Glutamatergic neuron (in vitro differentiated cells): Measurements from ENCODE around the gene ABI3. TPM values are rescaled to one million over a fixed set of nuclear protein-coding genes. Genes with fewer than 3 reads are reported as not detected.

ENCODE experiments used
- DNase-seq: peaks from one replicate; pipeline ENCODE4 v3.0.0; 2022
- H3K27ac Mint-ChIP-seq: one replicate; pipeline ENCODE4 v1.8.0; 2020; ENCODE audit warnings: mild to moderate bottlenecking, mixed read lengths, inconsistent platforms; ENCODE audit not compliant: unreplicated experiment
- H3K27me3 Mint-ChIP-seq: one replicate; pipeline ENCODE4 v1.8.0; 2020; ENCODE audit warnings: mild to moderate bottlenecking, moderate library complexity, mixed read lengths, inconsistent platforms; ENCODE audit not compliant: unreplicated experiment
- H3K36me3 Mint-ChIP-seq: one replicate; pipeline ENCODE4 v1.8.0; 2020; ENCODE audit warnings: mild to moderate bottlenecking, mixed read lengths, inconsistent platforms; ENCODE audit not compliant: unreplicated experiment
- H3K4me1 Mint-ChIP-seq: one replicate; pipeline ENCODE4 v1.8.0; 2020; ENCODE audit warnings: mild to moderate bottlenecking, low read depth, mixed read lengths, inconsistent platforms; ENCODE audit not compliant: unreplicated experiment
- H3K4me3 Mint-ChIP-seq: one replicate; pipeline ENCODE4 v1.8.0; 2020; ENCODE audit warnings: mild to moderate bottlenecking, mixed read lengths, inconsistent platforms; ENCODE audit not compliant: unreplicated experiment
- H3K9me3 Mint-ChIP-seq: one replicate; pipeline ENCODE4 v1.8.0; 2020; ENCODE audit warnings: mild to moderate bottlenecking, moderate library complexity, mixed read lengths, inconsistent platforms; ENCODE audit not compliant: unreplicated experiment
- CTCF ChIP-seq: fragments of 200-600 bp; sonication (generic); IDR thresholded peaks from one replicate; pipeline ENCODE4 v1.5.0; 2021; ENCODE audit not compliant: partially characterized antibody, unreplicated experiment
- total RNA-seq: library from RNA; stranded (reverse); fragmentation: NEBNext Ultra II Directional; extraction: Animal tissue kit (Norgen Biotek cat#: 25700); gene quantifications from one replicate; pipeline ENCODE4 v1.2.1, GENCODE V29; 2021; ENCODE audit not compliant: unreplicated experiment

ABI3 gene
- total RNA-seq, 1 donor from 2014 or later: not detected

- H3K27ac Mint-ChIP-seq: no peak overlapping the region
- H3K4me3 Mint-ChIP-seq: no peak overlapping the region
- no peaks in the 10 kb centered on the region for H3K4me1 Mint-ChIP-seq
- no peak for TF ChIP-seq CTCF
- H3K9me3 Mint-ChIP-seq: no peaks in the 10 kb centered on the region
- no peak for DNase-seq
- peaks cover 3% of the 10 kb centered on the region for H3K27me3 Mint-ChIP-seq
- no peaks in the 10 kb centered on the region for H3K36me3 Mint-ChIP-seq
Observed at GRCh38 chr17:49242813-49243212, 32.3 kb downstream of the ABI3 start.

GRCh38 chr17:49244839-49245238, 34.3 kb downstream of the ABI3 start:
- Mint-ChIP-seq H3K4me1 (no peaks in the 10 kb centered on the region), H3K36me3 (no peaks in the 10 kb centered on the region), H3K27me3 (no peaks in the 10 kb centered on the region), H3K4me3 (no peak overlapping the region), H3K9me3 (no peaks in the 10 kb centered on the region), H3K27ac (no peak overlapping the region)
- TF ChIP-seq CTCF: no peak
- DNase-seq: no peak

GRCh38 chr17:49247944-49248343, 37.4 kb downstream of the ABI3 start:
- Mint-ChIP-seq H3K4me3 (no peak overlapping the region), H3K4me1 (no peaks in the 10 kb centered on the region), H3K36me3 (no peaks in the 10 kb centered on the region), H3K27me3 (no peaks in the 10 kb centered on the region), H3K9me3 (no peaks in the 10 kb centered on the region), H3K27ac (no peak overlapping the region)
- TF ChIP-seq CTCF: no peak
- no peak for DNase-seq

- Mint-ChIP-seq H3K36me3 (no peaks in the 10 kb centered on the region), H3K4me1 (no peaks in the 10 kb centered on the region), H3K27me3 (no peaks in the 10 kb centered on the region), H3K4me3 (no peak overlapping the region), H3K9me3 (no peaks in the 10 kb centered on the region), H3K27ac (no peak overlapping the region)
- DNase-seq: no peak
- no peak for TF ChIP-seq CTCF
Observed at GRCh38 chr17:49249292-49249794, 38.8 kb downstream of the ABI3 start.

- no peak for TF ChIP-seq CTCF
- Mint-ChIP-seq H3K27me3 (no peaks in the 10 kb centered on the region), H3K4me1 (no peaks in the 10 kb centered on the region), H3K4me3 (no peak overlapping the region), H3K27ac (no peak overlapping the region), H3K9me3 (no peaks in the 10 kb centered on the region), H3K36me3 (no peaks in the 10 kb centered on the region)
- no peak for DNase-seq
Observed at GRCh38 chr17:49249890-49250522, 39.5 kb downstream of the ABI3 start.
